HEK293 (cell line): ENCODE measurements around the gene HOXB4.
A peak's percentile ranks its signal among the peaks of the same experiment; 100 is the strongest.

Experiments
- FEZF1 ChIP-seq: fragments of 450-650 bp; formaldehyde crosslinking; IDR thresholded peaks from 2 replicates; pipeline ENCODE4 v1.5.1; 2016; ENCODE audit warnings: missing biosample characterization, missing genetic modification characterization
- GLIS1 ChIP-seq: fragments of 450-650 bp; formaldehyde crosslinking; IDR thresholded peaks from 2 replicates; pipeline ENCODE4 v1.5.1; 2016; ENCODE audit warnings: missing biosample characterization, missing genetic modification characterization
- HOXC10 ChIP-seq: sonication (generic); formaldehyde crosslinking; IDR thresholded peaks from 2 replicates; pipeline ENCODE4 v1.8.1; 2023; ENCODE audit warnings: mild to moderate bottlenecking, missing genetic modification reagents
- HOXD13 ChIP-seq: sonication (generic); formaldehyde crosslinking; IDR thresholded peaks from 2 replicates; pipeline ENCODE4 v1.8.0; 2022; ENCODE audit warnings: missing genetic modification reagents, borderline replicate concordance
- KLF9 ChIP-seq: fragments of 450-650 bp; formaldehyde crosslinking; IDR thresholded peaks from 2 replicates; pipeline ENCODE4 v1.5.1; 2016; ENCODE audit warnings: missing biosample characterization, missing genetic modification characterization, low read depth
- MZF1 ChIP-seq: fragments of 450-650 bp; formaldehyde crosslinking; IDR thresholded peaks from 2 replicates; pipeline ENCODE4 v1.5.1; 2017; ENCODE audit warnings: missing biosample characterization, missing genetic modification characterization, borderline replicate concordance
- SP7 ChIP-seq: fragments of 450-650 bp; formaldehyde crosslinking; IDR thresholded peaks from 2 replicates; pipeline ENCODE4 v1.5.1; 2016; ENCODE audit warnings: missing biosample characterization, missing genetic modification characterization
- ZFP3 ChIP-seq: fragments of 450-650 bp; formaldehyde crosslinking; IDR thresholded peaks from 2 replicates; pipeline ENCODE4 v1.5.1; 2016; ENCODE audit warnings: low read depth, missing biosample characterization, missing genetic modification characterization
- ZIC2 ChIP-seq: fragments of 450-650 bp; formaldehyde crosslinking; IDR thresholded peaks from 2 replicates; pipeline ENCODE4 v1.5.1; 2016; ENCODE audit warnings: missing biosample characterization, missing genetic modification characterization
- ZNF174 ChIP-seq: fragments of 450-650 bp; formaldehyde crosslinking; IDR thresholded peaks from 2 replicates; pipeline ENCODE4 v1.5.0; 2017; ENCODE audit warnings: missing biosample characterization, mild to moderate bottlenecking, missing genetic modification characterization
- ZNF19 ChIP-seq: fragments of 450-650 bp; formaldehyde crosslinking; IDR thresholded peaks from 2 replicates; pipeline ENCODE4; 2016; ENCODE audit warnings: missing biosample characterization, missing genetic modification characterization, low read depth
- ZNF223 ChIP-seq: fragments of 450-650 bp; formaldehyde crosslinking; IDR thresholded peaks from 2 replicates; pipeline ENCODE4 v1.5.1; 2016; ENCODE audit warnings: missing biosample characterization, missing genetic modification characterization
- ZNF324 ChIP-seq: fragments of 450-650 bp; formaldehyde crosslinking; IDR thresholded peaks from 2 replicates; pipeline ENCODE4 v1.5.1; 2016; ENCODE audit warnings: missing biosample characterization, missing genetic modification characterization
- ZNF571 ChIP-seq: fragments of 450-650 bp; formaldehyde crosslinking; IDR thresholded peaks from 2 replicates; pipeline ENCODE4 v1.5.0; 2017; ENCODE audit warnings: missing biosample characterization, missing genetic modification characterization
- ZNF600 ChIP-seq: fragments of 450-650 bp; formaldehyde crosslinking; IDR thresholded peaks from 2 replicates; pipeline ENCODE4 v1.5.1; 2016; ENCODE audit warnings: missing biosample characterization, missing genetic modification characterization
- ZNF654 ChIP-seq: fragments of 450-650 bp; formaldehyde crosslinking; IDR thresholded peaks from 2 replicates; pipeline ENCODE4 v1.5.1; 2016; ENCODE audit warnings: low read depth, missing biosample characterization, missing genetic modification characterization
- ZNF664 ChIP-seq: fragments of 450-650 bp; formaldehyde crosslinking; IDR thresholded peaks from 2 replicates; pipeline ENCODE4 v1.5.1; 2016; ENCODE audit warnings: missing biosample characterization, missing genetic modification characterization
- ZNF747 ChIP-seq: fragments of 450-650 bp; formaldehyde crosslinking; IDR thresholded peaks from 2 replicates; pipeline ENCODE4 v1.5.1; 2016; ENCODE audit warnings: missing biosample characterization, missing genetic modification characterization
- ZNF837 ChIP-seq: fragments of 450-650 bp; formaldehyde crosslinking; IDR thresholded peaks from 2 replicates; pipeline ENCODE4 v1.5.1; 2016; ENCODE audit warnings: missing biosample characterization, missing genetic modification characterization
- TF ChIP-seq, protein P1 (sequence below): fragments of 450-650 bp; formaldehyde crosslinking; IDR thresholded peaks from 2 replicates; pipeline ENCODE4 v1.5.1; 2016; ENCODE audit warnings: missing biosample characterization, missing genetic modification characterization
- TF ChIP-seq, protein P2 (sequence below): fragments of 450-650 bp; formaldehyde crosslinking; IDR thresholded peaks from 2 replicates; pipeline ENCODE4 v1.5.1; 2016; ENCODE audit warnings: missing biosample characterization, missing genetic modification characterization
- TF ChIP-seq, protein P3 (sequence below): fragments of 450-650 bp; IDR thresholded peaks from 2 replicates; pipeline ENCODE4 v1.5.1; 2018; ENCODE audit warnings: missing biosample characterization, mild to moderate bottlenecking, missing genetic modification characterization
- TF ChIP-seq, protein P4 (sequence below): fragments of 450-650 bp; formaldehyde crosslinking; IDR thresholded peaks from 2 replicates; pipeline ENCODE4 v1.5.1; 2017; ENCODE audit warnings: missing biosample characterization, missing genetic modification characterization
- TF ChIP-seq, protein P5 (sequence below): fragments of 450-650 bp; formaldehyde crosslinking; conservative IDR thresholded peaks from 2 replicates; pipeline ENCODE4 v1.5.1; 2016; ENCODE audit warnings: low read depth, missing biosample characterization, missing genetic modification characterization
- TF ChIP-seq, protein P6 (sequence below): fragments of 450-650 bp; formaldehyde crosslinking; IDR thresholded peaks from 2 replicates; pipeline ENCODE4 v1.5.1; 2016; ENCODE audit warnings: missing biosample characterization, missing genetic modification characterization, borderline replicate concordance
- TF ChIP-seq, protein P7 (sequence below): fragments of 450-650 bp; formaldehyde crosslinking; IDR thresholded peaks from 2 replicates; pipeline ENCODE4 v1.5.1; 2016; ENCODE audit warnings: missing biosample characterization, missing genetic modification characterization

Gene HOXB4

DNA sequence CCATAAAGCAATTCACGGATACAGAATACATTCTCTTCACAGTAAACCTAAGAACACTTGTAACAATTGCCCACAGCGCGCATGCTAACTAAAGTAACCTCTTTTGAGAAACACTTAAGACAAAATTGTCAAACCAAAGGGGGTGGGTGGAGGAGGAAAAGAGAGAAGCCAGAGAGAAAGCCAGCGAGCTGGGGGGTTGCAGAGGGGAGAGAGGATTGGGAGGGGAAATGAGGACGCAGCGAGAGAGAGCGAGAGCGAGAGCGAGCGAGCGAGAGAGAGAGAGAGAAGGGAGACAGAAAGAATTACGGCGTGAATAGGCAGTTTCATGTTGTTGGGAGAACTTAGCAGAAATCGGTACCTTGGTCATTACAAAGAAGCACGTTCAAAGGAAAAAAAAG, 34.3 kb upstream of the HOXB4 start (continued):
- TF ChIP-seq, protein P1, sequence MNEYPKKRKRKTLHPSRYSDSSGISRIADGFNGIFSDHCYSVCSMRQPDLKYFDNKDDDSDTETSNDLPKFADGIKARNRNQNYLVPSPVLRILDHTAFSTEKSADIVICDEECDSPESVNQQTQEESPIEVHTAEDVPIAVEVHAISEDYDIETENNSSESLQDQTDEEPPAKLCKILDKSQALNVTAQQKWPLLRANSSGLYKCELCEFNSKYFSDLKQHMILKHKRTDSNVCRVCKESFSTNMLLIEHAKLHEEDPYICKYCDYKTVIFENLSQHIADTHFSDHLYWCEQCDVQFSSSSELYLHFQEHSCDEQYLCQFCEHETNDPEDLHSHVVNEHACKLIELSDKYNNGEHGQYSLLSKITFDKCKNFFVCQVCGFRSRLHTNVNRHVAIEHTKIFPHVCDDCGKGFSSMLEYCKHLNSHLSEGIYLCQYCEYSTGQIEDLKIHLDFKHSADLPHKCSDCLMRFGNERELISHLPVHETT (tag by site-specific recombination) = 0 out of 2 replicates have a peak, but pooled peaks have one; percentile 46
- TF ChIP-seq ZNF664 (no peak), ZNF654 (tag by site-specific recombination) (0 out of 2 replicates have a peak, but pooled peaks have one; percentile 4), MZF1 (tag by site-specific recombination) (no peak), KLF9 (peak; percentile 16; the same call in 1 of the 2 replicates), SP7 (tag by site-specific recombination) (peak; percentile 81), ZNF837 (tag by site-specific recombination) (no peak; the same call in 1 of the 2 replicates), ZNF223 (tag by site-specific recombination) (no peak), HOXD13 (CRISPR knock-in tag) (no peak), ZIC2 (tag by site-specific recombination) (no peak), FEZF1 (0 out of 2 replicates have a peak, but pooled peaks have one; percentile 50), ZNF571 (tag by site-specific recombination) (no peak), ZFP3 (no peak; the same call in 1 of the 2 replicates), ZNF747 (tag by site-specific recombination) (no peak), ZNF600 (no peak), ZNF324 (tag by site-specific recombination) (no peak), GLIS1 (peak; percentile 81), ZNF19 (tag by site-specific recombination) (no peak), HOXC10 (CRISPR knock-in tag) (no peak), ZNF174 (tag by site-specific recombination) (no peak)
- TF ChIP-seq, protein P2, sequence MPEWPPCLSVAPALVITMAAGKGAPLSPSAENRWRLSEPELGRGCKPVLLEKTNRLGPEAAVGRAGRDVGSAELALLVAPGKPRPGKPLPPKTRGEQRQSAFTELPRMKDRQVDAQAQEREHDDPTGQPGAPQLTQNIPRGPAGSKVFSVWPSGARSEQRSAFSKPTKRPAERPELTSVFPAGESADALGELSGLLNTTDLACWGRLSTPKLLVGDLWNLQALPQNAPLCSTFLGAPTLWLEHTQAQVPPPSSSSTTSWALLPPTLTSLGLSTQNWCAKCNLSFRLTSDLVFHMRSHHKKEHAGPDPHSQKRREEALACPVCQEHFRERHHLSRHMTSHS (tag by site-specific recombination) = no peak
- TF ChIP-seq, protein P3, sequence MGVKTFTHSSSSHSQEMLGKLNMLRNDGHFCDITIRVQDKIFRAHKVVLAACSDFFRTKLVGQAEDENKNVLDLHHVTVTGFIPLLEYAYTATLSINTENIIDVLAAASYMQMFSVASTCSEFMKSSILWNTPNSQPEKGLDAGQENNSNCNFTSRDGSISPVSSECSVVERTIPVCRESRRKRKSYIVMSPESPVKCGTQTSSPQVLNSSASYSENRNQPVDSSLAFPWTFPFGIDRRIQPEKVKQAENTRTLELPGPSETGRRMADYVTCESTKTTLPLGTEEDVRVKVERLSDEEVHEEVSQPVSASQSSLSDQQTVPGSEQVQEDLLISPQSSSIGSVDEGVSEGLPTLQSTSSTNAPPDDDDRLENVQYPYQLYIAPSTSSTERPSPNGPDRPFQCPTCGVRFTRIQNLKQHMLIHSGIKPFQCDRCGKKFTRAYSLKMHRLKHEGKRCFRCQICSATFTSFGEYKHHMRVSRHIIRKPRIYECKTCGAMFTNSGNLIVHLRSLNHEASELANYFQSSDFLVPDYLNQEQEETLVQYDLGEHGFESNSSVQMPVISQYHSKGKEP (tag by site-specific recombination) = no peak
- TF ChIP-seq, protein P4, sequence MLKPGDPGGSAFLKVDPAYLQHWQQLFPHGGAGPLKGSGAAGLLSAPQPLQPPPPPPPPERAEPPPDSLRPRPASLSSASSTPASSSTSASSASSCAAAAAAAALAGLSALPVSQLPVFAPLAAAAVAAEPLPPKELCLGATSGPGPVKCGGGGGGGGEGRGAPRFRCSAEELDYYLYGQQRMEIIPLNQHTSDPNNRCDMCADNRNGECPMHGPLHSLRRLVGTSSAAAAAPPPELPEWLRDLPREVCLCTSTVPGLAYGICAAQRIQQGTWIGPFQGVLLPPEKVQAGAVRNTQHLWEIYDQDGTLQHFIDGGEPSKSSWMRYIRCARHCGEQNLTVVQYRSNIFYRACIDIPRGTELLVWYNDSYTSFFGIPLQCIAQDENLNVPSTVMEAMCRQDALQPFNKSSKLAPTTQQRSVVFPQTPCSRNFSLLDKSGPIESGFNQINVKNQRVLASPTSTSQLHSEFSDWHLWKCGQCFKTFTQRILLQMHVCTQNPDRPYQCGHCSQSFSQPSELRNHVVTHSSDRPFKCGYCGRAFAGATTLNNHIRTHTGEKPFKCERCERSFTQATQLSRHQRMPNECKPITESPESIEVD (tag by site-specific recombination) = peak; percentile 92
- TF ChIP-seq, protein P5, sequence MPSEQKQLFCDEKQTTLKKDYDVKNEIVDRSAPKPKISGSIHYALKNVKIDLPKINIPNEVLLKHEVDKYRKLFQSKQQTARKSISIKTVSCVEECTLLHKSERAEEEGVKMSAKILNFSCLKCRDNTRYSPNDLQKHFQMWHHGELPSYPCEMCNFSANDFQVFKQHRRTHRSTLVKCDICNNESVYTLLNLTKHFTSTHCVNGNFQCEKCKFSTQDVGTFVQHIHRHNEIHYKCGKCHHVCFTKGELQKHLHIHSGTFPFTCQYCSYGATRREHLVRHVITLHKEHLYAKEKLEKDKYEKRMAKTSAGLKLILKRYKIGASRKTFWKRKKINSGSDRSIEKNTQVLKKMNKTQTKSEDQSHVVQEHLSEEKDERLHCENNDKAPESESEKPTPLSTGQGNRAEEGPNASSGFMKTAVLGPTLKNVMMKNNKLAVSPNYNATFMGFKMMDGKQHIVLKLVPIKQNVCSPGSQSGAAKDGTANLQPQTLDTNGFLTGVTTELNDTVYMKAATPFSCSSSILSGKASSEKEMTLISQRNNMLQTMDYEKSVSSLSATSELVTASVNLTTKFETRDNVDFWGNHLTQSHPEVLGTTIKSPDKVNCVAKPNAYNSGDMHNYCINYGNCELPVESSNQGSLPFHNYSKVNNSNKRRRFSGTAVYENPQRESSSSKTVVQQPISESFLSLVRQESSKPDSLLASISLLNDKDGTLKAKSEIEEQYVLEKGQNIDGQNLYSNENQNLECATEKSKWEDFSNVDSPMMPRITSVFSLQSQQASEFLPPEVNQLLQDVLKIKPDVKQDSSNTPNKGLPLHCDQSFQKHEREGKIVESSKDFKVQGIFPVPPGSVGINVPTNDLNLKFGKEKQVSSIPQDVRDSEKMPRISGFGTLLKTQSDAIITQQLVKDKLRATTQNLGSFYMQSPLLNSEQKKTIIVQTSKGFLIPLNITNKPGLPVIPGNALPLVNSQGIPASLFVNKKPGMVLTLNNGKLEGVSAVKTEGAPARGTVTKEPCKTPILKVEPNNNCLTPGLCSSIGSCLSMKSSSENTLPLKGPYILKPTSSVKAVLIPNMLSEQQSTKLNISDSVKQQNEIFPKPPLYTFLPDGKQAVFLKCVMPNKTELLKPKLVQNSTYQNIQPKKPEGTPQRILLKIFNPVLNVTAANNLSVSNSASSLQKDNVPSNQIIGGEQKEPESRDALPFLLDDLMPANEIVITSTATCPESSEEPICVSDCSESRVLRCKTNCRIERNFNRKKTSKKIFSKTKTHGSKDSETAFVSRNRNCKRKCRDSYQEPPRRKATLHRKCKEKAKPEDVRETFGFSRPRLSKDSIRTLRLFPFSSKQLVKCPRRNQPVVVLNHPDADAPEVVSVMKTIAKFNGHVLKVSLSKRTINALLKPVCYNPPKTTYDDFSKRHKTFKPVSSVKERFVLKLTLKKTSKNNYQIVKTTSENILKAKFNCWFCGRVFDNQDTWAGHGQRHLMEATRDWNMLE (tag by site-specific recombination) = no peak
- TF ChIP-seq, protein P6, sequence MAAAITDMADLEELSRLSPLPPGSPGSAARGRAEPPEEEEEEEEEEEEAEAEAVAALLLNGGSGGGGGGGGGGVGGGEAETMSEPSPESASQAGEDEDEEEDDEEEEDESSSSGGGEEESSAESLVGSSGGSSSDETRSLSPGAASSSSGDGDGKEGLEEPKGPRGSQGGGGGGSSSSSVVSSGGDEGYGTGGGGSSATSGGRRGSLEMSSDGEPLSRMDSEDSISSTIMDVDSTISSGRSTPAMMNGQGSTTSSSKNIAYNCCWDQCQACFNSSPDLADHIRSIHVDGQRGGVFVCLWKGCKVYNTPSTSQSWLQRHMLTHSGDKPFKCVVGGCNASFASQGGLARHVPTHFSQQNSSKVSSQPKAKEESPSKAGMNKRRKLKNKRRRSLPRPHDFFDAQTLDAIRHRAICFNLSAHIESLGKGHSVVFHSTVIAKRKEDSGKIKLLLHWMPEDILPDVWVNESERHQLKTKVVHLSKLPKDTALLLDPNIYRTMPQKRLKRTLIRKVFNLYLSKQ (tag by site-specific recombination) = no peak
- TF ChIP-seq, protein P7, sequence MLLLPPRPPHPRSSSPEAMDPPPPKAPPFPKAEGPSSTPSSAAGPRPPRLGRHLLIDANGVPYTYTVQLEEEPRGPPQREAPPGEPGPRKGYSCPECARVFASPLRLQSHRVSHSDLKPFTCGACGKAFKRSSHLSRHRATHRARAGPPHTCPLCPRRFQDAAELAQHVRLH (tag by site-specific recombination) = peak; percentile 82; the same call in 1 of the 2 replicates
